Cardiac fibroblast (primary cell): ENCODE results near the gene SEPTIN8.

Experiments used
- DNase-seq, 2 donors: peaks; one replicate each; pipeline versions ENCODE4 v3.0.0 to v3.0.0-alpha.2; 2010; ENCODE audit warnings: low read depth in 2 of 2
- H3K4me3 ChIP-seq, 2 donors: replicated peaks in 1 of 2; 1 replicate in 1 of 2; 2 replicates in 1 of 2; pipeline ENCODE4 v1.5.1; 2011; ENCODE audit warnings: low read depth in 2 of 2, low read length in 2 of 2, mild to moderate bottlenecking in 2 of 2, moderate library complexity in 1 of 2
- TF ChIP-seq, protein P1 (sequence below): IDR thresholded peaks from one replicate; pipeline ENCODE4 v1.5.1; 2011; ENCODE audit warnings: low read depth, mild to moderate bottlenecking, low read length, inconsistent platforms

Gene SEPTIN8

GRCh38 chr5:132775476-132775961 is 1.5 kb downstream of the SEPTIN8 start:
- peak in 1 of 2 donors; percentile 14 for DNase-seq
- TF ChIP-seq, protein P1, sequence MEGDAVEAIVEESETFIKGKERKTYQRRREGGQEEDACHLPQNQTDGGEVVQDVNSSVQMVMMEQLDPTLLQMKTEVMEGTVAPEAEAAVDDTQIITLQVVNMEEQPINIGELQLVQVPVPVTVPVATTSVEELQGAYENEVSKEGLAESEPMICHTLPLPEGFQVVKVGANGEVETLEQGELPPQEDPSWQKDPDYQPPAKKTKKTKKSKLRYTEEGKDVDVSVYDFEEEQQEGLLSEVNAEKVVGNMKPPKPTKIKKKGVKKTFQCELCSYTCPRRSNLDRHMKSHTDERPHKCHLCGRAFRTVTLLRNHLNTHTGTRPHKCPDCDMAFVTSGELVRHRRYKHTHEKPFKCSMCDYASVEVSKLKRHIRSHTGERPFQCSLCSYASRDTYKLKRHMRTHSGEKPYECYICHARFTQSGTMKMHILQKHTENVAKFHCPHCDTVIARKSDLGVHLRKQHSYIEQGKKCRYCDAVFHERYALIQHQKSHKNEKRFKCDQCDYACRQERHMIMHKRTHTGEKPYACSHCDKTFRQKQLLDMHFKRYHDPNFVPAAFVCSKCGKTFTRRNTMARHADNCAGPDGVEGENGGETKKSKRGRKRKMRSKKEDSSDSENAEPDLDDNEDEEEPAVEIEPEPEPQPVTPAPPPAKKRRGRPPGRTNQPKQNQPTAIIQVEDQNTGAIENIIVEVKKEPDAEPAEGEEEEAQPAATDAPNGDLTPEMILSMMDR, result no peak
- peak overlapping the region in 1 of 2 donors; percentile 8 for H3K4me3 ChIP-seq

DNA sequence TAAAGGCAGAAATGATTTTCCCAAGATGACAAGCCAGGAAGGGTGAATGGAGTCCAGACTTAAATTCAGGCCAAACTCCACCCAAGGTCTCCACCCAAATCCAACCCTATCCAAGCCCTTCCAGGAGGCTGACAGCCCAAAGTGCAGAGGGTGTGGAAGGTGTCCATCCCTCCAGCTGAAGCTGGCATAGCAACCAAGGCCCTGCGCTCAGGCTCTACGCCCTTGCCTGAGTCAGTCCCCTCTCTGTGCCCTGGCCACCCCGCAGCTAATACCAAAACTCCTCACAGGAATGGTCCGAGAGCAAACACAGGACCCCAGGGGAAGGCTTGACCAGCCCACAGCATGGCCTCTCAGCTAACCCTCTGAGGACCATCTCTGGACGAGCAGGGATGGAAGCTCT is 2.1 kb downstream of the SEPTIN8 start:
- TF ChIP-seq, protein P1, result no peak
- DNase-seq, result no peak
- no peak overlapping the region for H3K4me3 ChIP-seq

- no peak overlapping the region for H3K4me3 ChIP-seq
- TF ChIP-seq, protein P1, result no peak
- no peak for DNase-seq
Measured at GRCh38 chr5:132774406-132774805, 2.6 kb downstream of the SEPTIN8 start.

GRCh38 chr5:132773601-132774355 is 3.3 kb downstream of the SEPTIN8 start:
- DNase-seq, result no peak
- TF ChIP-seq, protein P1, result no peak
- H3K4me3 ChIP-seq, result no peak overlapping the region

- H3K4me3 ChIP-seq, result no peak overlapping the region
- no peak for DNase-seq
- TF ChIP-seq, protein P1, result no peak
Measured at GRCh38 chr5:132773114-132773513, 3.9 kb downstream of the SEPTIN8 start.

DNA sequence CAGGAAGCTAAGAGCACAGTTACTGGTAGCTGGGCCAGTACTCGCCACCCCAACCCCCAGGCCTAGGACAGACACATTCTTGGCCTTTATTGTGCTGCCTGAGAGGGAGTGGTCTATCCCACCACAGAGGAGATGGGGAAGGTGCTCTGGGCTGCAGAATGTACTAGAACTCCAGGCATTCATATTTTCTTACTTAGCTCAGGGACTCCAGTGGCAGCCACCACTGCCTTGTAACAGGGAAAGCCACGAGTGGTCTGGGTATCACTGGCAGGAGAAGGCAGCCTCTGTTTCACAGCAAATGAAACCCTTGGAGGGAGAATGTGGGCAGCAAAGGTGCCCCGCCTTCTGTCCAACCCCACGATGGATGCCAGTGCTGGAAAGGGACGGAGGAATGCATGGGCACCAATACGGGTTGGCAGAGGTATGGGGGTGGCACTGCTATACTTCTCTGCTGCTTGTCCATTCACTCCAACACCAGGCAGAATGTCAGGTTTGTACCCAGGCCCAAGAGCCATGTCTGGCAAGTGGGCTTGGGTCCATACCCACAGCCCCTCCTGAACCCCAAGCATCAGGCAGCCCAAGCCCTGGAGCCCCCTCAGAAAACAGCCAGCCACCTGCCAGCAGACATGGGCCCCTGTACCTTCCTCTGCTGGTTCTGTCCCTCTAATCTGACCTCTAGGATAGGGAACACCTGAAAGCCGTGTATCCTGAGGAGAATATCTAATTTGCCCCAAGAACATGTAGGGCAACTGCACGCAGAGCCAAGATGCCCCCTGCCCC is 4.6 kb downstream of the SEPTIN8 start:
- H3K4me3 ChIP-seq, result no peak overlapping the region
- peak in 1 of 2 donors; percentile 51 for DNase-seq
- TF ChIP-seq, protein P1, result no peak
